Natural killer cell (primary cell): Measurements from ENCODE around the gene APBB1. TPM values are rescaled to one million over a fixed set of nuclear protein-coding genes. Genes with fewer than 3 reads are reported as not detected.
"Not testable (repeated sequence)": the region's sequence is repeated elsewhere in the genome, so short reads cannot be mapped to it uniquely, and the experiment has no call there.

ENCODE experiments used
- ATAC-seq, 3 donors: fragments of 150-1000 bp in 2 of 3; fragments of 200-7000 bp in 1 of 3; cut with Tn5 transposase; 1 replicate in 1 of 3; 2 replicates in 2 of 3; pipeline ENCODE4 v1.10.0; 2021; ENCODE audit warnings: mild to moderate bottlenecking in 2 of 3, moderate library complexity in 2 of 3
- DNase-seq, 2 donors: peaks; one replicate each; pipeline versions ENCODE4 v3.0.0 to v3.0.0-alpha.2; 2013 to 2021; ENCODE audit warnings: mixed read lengths in 1 of 2
- H3K27ac ChIP-seq: one replicate; pipeline ENCODE4 v1.5.1; 2013; ENCODE audit warnings: mild to moderate bottlenecking, low read length
- H3K27me3 ChIP-seq: one replicate; pipeline ENCODE4 v1.6.1; 2013; ENCODE audit warnings: low read length; ENCODE audit not compliant: control insufficient read depth, insufficient read depth
- H3K36me3 ChIP-seq: one replicate; pipeline ENCODE4 v1.6.1; 2013; ENCODE audit warnings: low read length; ENCODE audit not compliant: control insufficient read depth, insufficient read depth
- H3K4me1 ChIP-seq: one replicate; pipeline ENCODE4 v1.6.1; 2013; ENCODE audit warnings: low read length; ENCODE audit not compliant: control insufficient read depth, insufficient read depth
- H3K4me3 ChIP-seq: one replicate; pipeline ENCODE4 v1.5.1; 2013; ENCODE audit warnings: low read length
- H3K9me3 ChIP-seq: one replicate; pipeline ENCODE4 v1.6.1; 2013; ENCODE audit warnings: low read length; ENCODE audit not compliant: control insufficient read depth, insufficient read depth
- H3K27ac Mint-ChIP-seq, 2 donors: one replicate each; pipeline ENCODE4 v1.8.0; 2022; ENCODE audit warnings: mild to moderate bottlenecking in 2 of 2, mixed read lengths in 2 of 2, moderate library complexity in 1 of 2
- H3K27me3 Mint-ChIP-seq, 2 donors: one replicate each; pipeline ENCODE4 v1.8.0; 2022; ENCODE audit warnings: low read depth in 2 of 2, mixed read lengths in 2 of 2
- H3K36me3 Mint-ChIP-seq: one replicate; pipeline ENCODE4 v1.8.0; 2022; ENCODE audit warnings: mixed read lengths
- H3K4me1 Mint-ChIP-seq, 2 donors: one replicate each; pipeline ENCODE4 v1.8.0; 2022; ENCODE audit warnings: mixed read lengths in 2 of 2
- H3K4me3 Mint-ChIP-seq: one replicate; pipeline ENCODE4 v1.8.0; 2022; ENCODE audit warnings: mild to moderate bottlenecking, moderate library complexity, mixed read lengths
- H3K9me3 Mint-ChIP-seq, 2 donors: one replicate each; pipeline ENCODE4 v1.8.0; 2022; ENCODE audit warnings: mixed read lengths in 2 of 2
- WGBS: methylation state at CpG from one replicate; pipeline ENCODE4 v1.1.7; 2013; ENCODE audit warnings: missing lambda C conversion rate; ENCODE audit not compliant: insufficient coverage; 5-methylcytosine and 5-hydroxymethylcytosine counted together
- intact Hi-C: fragments of 100-400 bp; cut with micrococcal nuclease; formaldehyde crosslinking; loops from one replicate; pipeline ENCODE4 v1.14.2; 2022
- total RNA-seq, 4 donors: library from RNA; stranded (reverse); fragments of 120-200 nt in 1 of 4; gene quantifications; one replicate each; pipeline versions ENCODE4 v1.2.3 to v1.2.4, GENCODE V29; 2013 to 2022
- TF ChIP-seq, protein P1 (sequence below): fragments of 200-600 bp; IDR thresholded peaks from one replicate; pipeline ENCODE4 v1.8.0; 2022; ENCODE audit warnings: antibody characterized with exemption

The APBB1 gene
- total RNA-seq, 3 donors from 2014 or later (not counting 1 experiment from before 2014, with no cell fraction given) = 62.8 to 77.1 (median 67.5) TPM

DNA sequence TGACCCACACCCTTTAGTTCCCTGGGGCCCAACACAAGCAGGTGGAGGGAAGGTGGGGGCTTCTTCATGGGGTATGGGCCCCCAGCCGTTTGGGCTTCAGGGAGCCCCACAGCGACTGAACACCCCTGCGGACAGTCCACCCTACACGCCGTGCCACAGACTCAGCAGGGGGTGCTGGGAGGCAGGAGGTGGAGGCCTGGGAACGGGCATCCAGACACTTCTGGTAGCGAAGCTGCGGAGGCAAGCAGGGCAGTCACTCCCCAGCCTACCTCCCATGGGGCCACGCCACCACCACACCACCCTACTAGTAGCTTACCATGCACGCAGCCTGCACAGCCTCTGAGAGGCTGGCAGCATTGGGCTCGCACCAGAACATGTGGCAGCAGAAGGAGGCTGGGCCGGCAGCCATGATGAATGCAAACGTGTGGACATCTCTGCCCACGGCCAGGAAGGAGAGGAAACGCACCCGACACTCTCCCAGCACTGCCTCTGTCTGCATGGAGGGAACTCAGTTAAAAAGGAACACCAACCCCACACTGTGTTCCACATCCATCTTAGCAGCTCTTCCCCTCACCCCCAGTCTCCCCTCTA is 23.3 kb downstream of the APBB1 start:
- Mint-ChIP-seq H3K36me3 (no peaks in the 10 kb centered on the region), H3K4me1 (peaks cover 21 to 31% of the 10 kb centered on the region in 2 donors), H3K27me3 (no peaks in the 10 kb centered on the region), H3K27ac (peak overlapping the region in 1 of 2 donors; percentile 31), H3K4me3 (no peak overlapping the region), H3K9me3 (no peaks in the 10 kb centered on the region)
- Histone ChIP-seq H3K27me3 (no peaks in the 10 kb centered on the region), H3K4me1 (peaks cover 17% of the 10 kb centered on the region), H3K36me3 (peaks cover 26% of the 10 kb centered on the region), H3K9me3 (no peaks in the 10 kb centered on the region), H3K4me3 (no peak overlapping the region), H3K27ac (no peak overlapping the region)
- intact Hi-C loops = loop anchor here (10.0 kb wide), 1 partner anchor 219 kb away; the partner anchor contains the start of genes TAF10 and TPP1
- ATAC-seq (no peak), DNase-seq (no peak)
- 90% methylated on average over 14 of the region's 16 CpGs for WGBS
- TF ChIP-seq, protein P1, sequence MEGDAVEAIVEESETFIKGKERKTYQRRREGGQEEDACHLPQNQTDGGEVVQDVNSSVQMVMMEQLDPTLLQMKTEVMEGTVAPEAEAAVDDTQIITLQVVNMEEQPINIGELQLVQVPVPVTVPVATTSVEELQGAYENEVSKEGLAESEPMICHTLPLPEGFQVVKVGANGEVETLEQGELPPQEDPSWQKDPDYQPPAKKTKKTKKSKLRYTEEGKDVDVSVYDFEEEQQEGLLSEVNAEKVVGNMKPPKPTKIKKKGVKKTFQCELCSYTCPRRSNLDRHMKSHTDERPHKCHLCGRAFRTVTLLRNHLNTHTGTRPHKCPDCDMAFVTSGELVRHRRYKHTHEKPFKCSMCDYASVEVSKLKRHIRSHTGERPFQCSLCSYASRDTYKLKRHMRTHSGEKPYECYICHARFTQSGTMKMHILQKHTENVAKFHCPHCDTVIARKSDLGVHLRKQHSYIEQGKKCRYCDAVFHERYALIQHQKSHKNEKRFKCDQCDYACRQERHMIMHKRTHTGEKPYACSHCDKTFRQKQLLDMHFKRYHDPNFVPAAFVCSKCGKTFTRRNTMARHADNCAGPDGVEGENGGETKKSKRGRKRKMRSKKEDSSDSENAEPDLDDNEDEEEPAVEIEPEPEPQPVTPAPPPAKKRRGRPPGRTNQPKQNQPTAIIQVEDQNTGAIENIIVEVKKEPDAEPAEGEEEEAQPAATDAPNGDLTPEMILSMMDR = no peak

- H3K4me1 Mint-ChIP-seq = peaks cover 33 to 46% of the 10 kb centered on the region in 2 donors
- intact Hi-C loops = loop anchor here (10.0 kb wide), 1 partner anchor 221 kb away; the partner anchor contains the start of genes TAF10 and TPP1
- DNase-seq = no peak
- TF ChIP-seq, protein P1 = no peak
- no peak for ATAC-seq
- no peak overlapping the region for H3K27ac ChIP-seq
- H3K27me3 ChIP-seq = no peaks in the 10 kb centered on the region
- WGBS = 97% methylated on average over 16 of the region's 16 CpGs
- peaks cover 25% of the 10 kb centered on the region for H3K36me3 ChIP-seq
- H3K4me3 Mint-ChIP-seq = no peak overlapping the region
- no peaks in the 10 kb centered on the region for H3K27me3 Mint-ChIP-seq
- H3K27ac Mint-ChIP-seq = no peak overlapping the region
- no peaks in the 10 kb centered on the region for H3K36me3 Mint-ChIP-seq
- H3K9me3 Mint-ChIP-seq = no peaks in the 10 kb centered on the region
- no peaks in the 10 kb centered on the region for H3K9me3 ChIP-seq
- no peak overlapping the region for H3K4me3 ChIP-seq
- peaks cover 26% of the 10 kb centered on the region for H3K4me1 ChIP-seq
Observed at GRCh38 chr11:6393989-6394670, 24.8 kb downstream of the APBB1 start.

DNA sequence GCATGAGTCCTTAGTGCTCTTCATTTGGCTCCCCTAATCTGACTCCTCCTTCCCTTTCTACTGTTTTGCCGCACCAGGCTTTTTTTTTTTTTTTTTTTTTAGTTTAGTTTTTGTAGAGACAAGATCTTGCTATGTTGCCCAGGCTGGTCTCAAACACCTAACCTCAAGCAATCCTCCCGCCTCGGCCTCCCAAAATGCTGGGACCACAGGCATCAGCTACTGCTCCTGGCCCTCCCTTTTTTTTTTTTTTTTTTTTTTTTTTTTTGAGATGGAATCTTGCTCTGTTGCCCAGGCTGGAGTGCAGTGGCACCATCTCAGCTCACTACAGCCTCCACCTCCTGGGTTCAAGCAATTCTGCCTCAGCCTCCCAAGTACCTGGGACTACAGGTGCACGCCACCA is 26.6 kb downstream of the APBB1 start:
- H3K4me1 ChIP-seq = peaks cover 26% of the 10 kb centered on the region
- not testable (repeated sequence) for H3K9me3 Mint-ChIP-seq, H3K27ac ChIP-seq, H3K4me3 ChIP-seq, H3K27me3 ChIP-seq, H3K36me3 Mint-ChIP-seq, ATAC-seq, H3K27me3 Mint-ChIP-seq, H3K9me3 ChIP-seq
- no CpG with 5 or more reads among the region's 4 CpGs for WGBS
- H3K4me3 Mint-ChIP-seq = peak overlapping the region; percentile 61
- peaks cover 42 to 47% of the 10 kb centered on the region in 2 donors for H3K4me1 Mint-ChIP-seq
- peak in 1 of 2 donors; percentile 31 for DNase-seq
- peaks cover 25% of the 10 kb centered on the region for H3K36me3 ChIP-seq
- intact Hi-C loops = loop anchor here (10.0 kb wide), 1 partner anchor 223 kb away; the partner anchor contains the start of genes TAF10 and TPP1
- H3K27ac Mint-ChIP-seq = peak overlapping the region; percentile 60 to 98

GRCh38 chr11:6391537-6392134 is 27.3 kb downstream of the APBB1 start:
- ATAC-seq = no peak
- H3K27me3 ChIP-seq = no peaks in the 10 kb centered on the region
- H3K27ac Mint-ChIP-seq = peak overlapping the region; percentile 96 to 98

More at GRCh38 chr11:6391537-6392134, 27.3 kb downstream of the APBB1 start:
- Mint-ChIP-seq H3K9me3 (no peaks in the 10 kb centered on the region), H3K36me3 (no peaks in the 10 kb centered on the region), H3K4me1 (peaks cover 42 to 47% of the 10 kb centered on the region in 2 donors), H3K27me3 (no peaks in the 10 kb centered on the region), H3K4me3 (peak overlapping the region; percentile 95)
- TF ChIP-seq, protein P1 = no peak
- DNase-seq = no peak
- Histone ChIP-seq H3K36me3 (peaks cover 25% of the 10 kb centered on the region), H3K9me3 (no peaks in the 10 kb centered on the region), H3K4me1 (peaks cover 26% of the 10 kb centered on the region), H3K27ac (no peak overlapping the region), H3K4me3 (no peak overlapping the region)
- intact Hi-C loops = loop anchor here (2.0 to 10.0 kb wide), 2 partner anchors 27 to 223 kb away; partner anchors contain the start of genes APBB1, TAF10 and TPP1
- 87% methylated on average over 18 of the region's 18 CpGs for WGBS
